ENCODE measurements around the gene PLAC9. TPM values are rescaled to one million over a fixed set of nuclear protein-coding genes. Genes with fewer than 3 reads are reported as not detected.
"Not testable (repeated sequence)": the region's sequence is repeated elsewhere in the genome, so short reads cannot be mapped to it uniquely, and the experiment has no call there.

The PLAC9 gene
- total RNA-seq (2014; rRNA removed; shearing (Covaris generic)), result 1.7 TPM in 1 of 2 replicates, not detected in the other

DNA sequence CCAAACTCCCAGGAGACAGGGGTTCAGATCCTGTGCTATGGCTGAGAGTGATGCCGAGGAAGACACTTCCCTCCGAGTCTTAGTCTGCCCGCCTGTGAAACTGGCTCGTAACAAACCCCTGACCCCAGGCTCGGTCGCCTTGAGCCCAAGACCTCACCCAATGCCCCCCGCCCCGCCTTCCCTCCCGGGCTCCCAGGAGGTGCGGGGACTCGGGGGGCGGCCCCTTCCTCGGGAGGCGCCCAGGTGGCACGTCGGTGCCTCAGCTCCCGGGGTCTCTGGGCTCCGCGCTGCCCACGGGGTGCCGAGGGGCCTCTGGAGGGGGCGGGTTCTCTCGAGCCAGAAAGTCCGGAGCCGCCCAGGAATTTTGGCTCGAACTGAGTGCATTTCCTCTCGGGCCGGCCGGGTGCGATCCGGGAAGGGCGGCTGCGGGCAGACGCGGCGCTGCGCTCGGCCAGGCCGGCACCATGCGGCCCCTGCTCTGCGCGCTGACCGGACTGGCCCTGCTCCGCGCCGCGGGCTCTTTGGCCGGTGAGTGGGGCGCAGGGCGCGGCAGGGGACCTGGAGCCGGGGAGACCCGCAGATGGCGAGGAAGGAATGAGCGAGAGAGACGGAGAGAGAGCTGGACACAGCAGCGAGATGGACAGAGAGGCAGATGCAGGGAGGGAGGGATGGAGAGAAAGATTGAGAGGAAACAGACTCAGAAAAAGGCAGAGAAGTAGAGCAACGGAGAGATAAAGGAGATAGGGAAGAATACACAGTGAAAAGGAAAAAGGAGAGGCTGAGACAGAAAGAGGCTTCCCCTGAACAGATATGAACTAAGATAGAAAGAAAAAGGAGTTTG lies at the start of gene PLAC9:
TSS of gene PLAC9 (plus strand) at position 432 of the 841 bp plus-strand sequence. CDS start at position 465, 33 bp downstream.
- no peak for DNase-seq (ENCODE audit: low spot score)
- in situ Hi-C loops (cut with HindIII; ENCODE audit: low sequenced_read_pairs), result no loop called here

- in situ Hi-C loops (cut with HindIII; ENCODE audit: low sequenced_read_pairs), result no loop called here
- no peak for DNase-seq (ENCODE audit: low spot score)
These were observed 42.4 kb upstream of the PLAC9 start for GRCh38 chr10:80090121-80090520.

DNA sequence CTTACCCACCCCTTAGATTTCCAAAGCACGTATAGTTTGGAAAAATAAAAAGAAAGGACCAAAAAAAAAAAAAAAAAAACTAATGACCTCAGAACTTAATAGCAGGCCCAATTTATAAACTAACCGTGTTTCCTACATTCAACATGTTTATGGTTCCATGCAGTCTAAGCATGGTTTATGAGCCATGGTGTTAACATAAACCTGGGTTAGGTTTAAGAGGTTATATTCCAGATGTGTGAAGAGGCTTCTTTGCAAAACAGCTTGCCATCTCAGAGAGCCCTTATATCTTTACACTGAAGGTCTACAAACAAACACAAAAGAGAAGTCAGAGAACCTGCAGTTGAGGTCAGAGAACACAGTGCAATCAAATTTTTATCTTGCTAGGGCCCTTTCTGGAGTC lies 38.3 kb upstream of the PLAC9 start:
- no peak for DNase-seq (ENCODE audit: low spot score)
- in situ Hi-C loops (cut with HindIII; ENCODE audit: low sequenced_read_pairs), result no loop called here

DNA sequence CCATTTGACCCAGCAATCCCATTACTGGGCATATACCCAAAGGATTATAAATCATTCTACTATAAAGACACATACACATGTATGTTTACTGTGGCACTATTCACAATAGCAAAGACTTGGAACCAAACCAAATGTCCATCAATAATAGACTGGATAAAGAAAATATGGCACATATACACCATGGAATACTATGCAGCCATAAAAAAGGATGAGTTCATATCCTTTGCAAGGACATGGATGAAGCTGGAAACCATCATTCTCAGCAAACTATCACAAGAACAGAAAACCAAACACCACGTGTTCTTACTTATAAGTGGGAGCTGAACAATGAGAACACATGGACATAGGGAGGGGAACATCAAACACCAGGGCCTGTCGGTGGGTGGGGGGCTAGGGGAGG lies 34.3 kb upstream of the PLAC9 start:
- DNase-seq (ENCODE audit: low spot score); in situ Hi-C loops (cut with HindIII; ENCODE audit: low sequenced_read_pairs): not testable (repeated sequence)

DNA sequence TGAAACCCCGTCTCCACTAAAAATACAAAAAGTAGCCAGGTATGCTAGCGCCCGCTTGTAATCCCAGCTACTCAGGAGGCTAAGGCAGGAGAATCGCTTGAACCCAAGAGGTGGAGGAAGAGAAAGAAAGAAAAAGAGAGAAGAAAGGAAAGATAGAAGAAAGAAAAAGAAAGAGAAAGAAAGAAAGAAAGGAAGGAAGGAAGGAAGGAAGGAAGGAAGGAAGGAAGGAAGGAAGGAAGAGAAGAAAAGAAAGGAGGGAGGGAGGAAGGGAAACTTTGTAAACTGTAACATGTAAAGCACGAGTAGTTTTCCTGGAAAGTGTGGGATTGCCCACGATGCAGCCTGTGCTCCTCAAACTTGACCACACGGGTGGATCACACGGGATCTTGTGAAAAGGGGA lies 33.2 kb upstream of the PLAC9 start:
- DNase-seq (ENCODE audit: low spot score); in situ Hi-C loops (cut with HindIII; ENCODE audit: low sequenced_read_pairs): not testable (repeated sequence)

- DNase-seq (ENCODE audit: low spot score), result no peak
- in situ Hi-C loops (cut with HindIII; ENCODE audit: low sequenced_read_pairs), result no loop called here
These were observed 32.4 kb upstream of the PLAC9 start for GRCh38 chr10:80100116-80100515.

DNA sequence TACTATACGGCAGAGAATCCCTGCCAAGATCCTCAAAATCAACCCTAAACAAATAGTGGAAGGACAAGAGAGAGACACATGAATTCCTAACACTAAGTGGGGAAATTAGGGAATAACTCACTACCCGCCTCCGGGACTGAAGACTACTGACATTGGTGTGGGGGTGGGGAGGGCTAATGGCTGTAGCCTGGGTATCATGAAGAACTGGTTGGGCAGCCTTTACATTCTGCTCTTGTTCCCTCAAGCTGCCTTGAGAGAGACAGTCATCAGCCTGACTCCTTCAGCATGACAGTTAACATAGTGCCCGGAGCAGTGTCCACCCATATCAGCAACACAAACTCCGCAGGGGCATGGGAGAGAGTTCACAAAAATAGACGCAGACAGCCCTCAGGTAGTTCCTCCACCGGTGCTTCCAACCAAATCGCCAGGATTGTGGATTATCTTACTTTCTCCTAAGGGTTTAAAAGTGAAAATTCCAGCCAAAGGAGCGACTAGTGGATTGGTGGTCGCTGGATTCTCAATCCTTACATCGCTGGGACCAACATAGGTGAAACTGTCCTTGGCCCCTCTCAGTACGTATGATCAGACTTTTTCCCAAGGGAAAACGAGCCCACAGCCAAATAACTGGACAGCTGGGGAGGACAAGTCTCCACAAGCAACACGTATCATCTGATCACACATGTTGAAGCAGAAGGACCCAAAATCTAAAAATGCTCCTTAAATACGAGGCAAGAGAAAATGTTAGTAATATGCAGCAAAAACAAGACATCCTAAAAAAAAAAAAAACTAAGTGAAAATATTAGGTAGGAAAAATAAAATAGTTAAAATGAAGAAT lies 31.5 kb upstream of the PLAC9 start:
- in situ Hi-C loops (cut with HindIII; ENCODE audit: low sequenced_read_pairs), result no loop called here

DNA sequence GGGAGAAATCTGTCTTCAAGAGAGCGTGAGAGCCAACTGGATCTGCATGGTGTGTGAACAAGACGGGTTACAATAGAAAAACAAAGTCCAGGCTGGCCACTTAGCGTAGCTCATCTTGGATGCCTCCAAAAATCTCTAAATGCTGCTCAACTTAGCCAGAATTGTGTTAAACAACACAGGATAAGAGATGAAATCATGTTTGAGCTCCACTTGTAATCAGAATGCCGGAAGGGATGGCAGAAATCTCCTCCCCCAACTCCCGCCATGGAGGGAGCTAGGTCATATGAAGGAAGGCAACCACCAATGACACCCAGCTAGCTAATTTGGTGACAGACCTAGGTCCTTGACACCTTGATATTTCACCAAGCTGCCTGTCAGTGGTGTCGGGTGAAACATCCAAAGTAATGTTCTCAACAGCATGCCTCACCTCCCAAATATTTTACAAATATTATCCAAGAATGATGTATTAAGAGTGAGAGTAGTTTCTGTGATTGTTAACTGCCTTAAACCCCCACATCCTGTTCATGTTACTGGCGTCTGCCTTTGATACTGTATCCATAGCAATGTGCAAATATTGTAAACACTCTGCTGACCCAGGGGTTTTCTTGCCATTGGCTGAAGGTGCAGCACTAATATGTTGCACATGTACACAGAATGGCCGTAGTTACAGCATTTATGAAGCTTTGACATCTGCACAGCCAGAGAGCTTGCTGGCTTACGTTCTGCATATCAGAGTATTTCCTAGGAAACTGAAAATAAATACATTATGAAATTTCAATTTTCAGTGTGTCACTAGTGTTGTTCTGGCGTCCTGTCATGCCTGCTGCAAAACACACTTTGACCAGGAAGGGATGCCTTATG lies 28.2 kb upstream of the PLAC9 start:
- in situ Hi-C loops (cut with HindIII; ENCODE audit: low sequenced_read_pairs), result no loop called here
- DNase-seq (ENCODE audit: low spot score), result no peak

More for the DNA sequence above, 31.5 kb upstream of the PLAC9 start:
- DNase-seq (ENCODE audit: low spot score), result no peak

DNA sequence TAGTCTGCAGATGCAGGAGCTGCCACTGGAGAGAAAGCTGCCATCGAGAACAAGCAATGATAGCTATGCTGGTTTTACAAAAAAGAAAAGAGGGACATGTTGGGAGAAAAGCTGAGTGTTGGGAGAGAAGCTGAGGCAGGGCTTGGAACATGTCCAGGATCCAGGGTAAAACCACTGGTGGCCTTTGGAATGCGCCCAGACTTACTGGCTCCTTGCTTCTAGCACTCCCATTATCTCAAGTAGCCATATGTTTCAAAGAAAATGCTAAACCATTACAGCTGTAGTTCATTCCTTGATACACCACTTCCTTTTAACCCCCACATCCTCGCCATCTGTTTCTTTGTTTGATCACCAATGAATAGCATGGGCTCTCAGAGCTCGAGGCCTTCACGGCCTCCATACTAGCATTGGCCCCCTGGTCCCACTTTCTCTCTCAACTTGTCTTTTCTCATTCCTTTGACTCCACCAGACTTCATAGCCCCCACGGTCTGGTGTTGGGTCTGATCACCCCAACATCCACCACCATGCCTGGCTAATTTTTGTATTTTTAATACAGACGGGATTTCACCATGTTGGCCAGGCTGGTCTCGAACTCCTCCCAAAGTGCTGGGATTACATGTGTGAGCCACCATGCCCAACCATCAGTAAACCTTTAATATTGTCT lies 23.8 kb upstream of the PLAC9 start:
- DNase-seq (ENCODE audit: low spot score), result no peak
- in situ Hi-C loops (cut with HindIII; ENCODE audit: low sequenced_read_pairs), result no loop called here

DNA sequence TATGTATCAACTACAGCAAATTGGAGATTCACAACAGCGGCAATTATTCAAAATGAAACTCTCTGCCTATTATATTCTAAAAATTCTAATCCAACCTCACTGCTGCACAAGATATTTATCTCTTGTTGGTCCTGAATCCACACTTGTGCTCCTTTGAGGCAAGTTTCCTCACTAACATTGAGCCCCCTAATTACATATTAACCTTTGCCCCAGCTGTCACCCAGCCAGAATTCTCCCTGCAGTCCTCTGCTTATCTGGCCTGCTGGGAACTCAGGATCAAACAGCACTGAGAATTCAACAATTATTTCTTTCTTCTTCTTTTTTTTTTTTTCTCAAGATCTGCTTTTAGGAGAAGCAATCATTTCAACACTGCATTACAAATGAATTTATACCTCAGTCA lies 21.5 kb upstream of the PLAC9 start:
- in situ Hi-C loops (cut with HindIII; ENCODE audit: low sequenced_read_pairs), result no loop called here
- DNase-seq (ENCODE audit: low spot score), result no peak

- in situ Hi-C loops (cut with HindIII; ENCODE audit: low sequenced_read_pairs), result no loop called here
- no peak for DNase-seq (ENCODE audit: low spot score)
These were observed 13.9 kb upstream of the PLAC9 start for GRCh38 chr10:80118669-80119068.

DNA sequence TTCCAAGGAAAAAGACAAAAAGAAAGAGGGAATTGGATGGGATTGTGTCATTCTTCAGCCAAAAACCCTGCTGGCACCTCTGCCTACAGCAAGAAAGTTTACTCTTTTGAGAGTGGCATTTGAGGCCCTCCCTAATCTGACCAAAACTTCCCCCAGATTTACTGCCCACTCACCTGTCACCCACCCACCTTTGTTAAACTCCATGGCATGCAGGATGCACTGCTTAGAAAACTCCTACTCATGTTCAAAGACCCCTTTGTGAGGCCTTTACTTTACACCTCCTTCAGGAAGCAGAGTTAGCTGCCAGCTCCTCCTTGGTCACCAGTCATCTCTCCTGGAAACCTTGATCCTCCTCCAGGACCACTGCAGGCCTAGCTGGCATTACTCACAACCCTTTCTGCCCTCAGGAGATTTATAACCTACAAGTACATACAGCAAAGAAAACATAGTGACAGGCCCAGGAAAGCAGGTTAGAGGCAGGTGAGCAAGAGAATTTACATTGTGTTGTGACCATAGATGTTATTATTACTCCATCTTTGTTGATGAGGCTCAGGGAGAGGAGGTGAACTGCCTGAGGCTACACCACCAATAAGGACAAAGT lies 10.3 kb upstream of the PLAC9 start:
- no peak for DNase-seq (ENCODE audit: low spot score)
- in situ Hi-C loops (cut with HindIII; ENCODE audit: low sequenced_read_pairs), result no loop called here

DNA sequence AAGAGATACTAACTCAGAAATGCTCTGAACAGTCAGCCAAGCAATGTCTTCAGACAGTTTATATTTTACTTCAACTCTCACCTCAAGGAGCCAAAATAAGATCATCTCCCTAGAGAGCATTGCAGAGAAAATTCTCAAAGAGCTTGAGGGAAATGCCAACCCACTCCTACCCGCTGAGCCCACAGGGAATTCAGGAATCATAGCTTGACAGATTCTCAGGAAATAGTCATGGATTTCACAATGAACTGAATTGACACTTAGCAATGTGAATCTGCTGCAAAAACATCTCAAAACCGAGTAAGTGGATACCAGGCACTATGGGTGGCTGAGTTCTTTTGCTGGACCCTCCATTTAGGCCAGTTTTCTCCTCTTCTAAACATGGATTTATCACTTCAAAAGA lies 9.8 kb upstream of the PLAC9 start:
- DNase-seq (ENCODE audit: low spot score), result no peak
- in situ Hi-C loops (cut with HindIII; ENCODE audit: low sequenced_read_pairs), result no loop called here

GRCh38 chr10:80126876-80127275 lies 5.7 kb upstream of the PLAC9 start:
- DNase-seq (ENCODE audit: low spot score), result no peak
- in situ Hi-C loops (cut with HindIII; ENCODE audit: low sequenced_read_pairs), result no loop called here

DNA sequence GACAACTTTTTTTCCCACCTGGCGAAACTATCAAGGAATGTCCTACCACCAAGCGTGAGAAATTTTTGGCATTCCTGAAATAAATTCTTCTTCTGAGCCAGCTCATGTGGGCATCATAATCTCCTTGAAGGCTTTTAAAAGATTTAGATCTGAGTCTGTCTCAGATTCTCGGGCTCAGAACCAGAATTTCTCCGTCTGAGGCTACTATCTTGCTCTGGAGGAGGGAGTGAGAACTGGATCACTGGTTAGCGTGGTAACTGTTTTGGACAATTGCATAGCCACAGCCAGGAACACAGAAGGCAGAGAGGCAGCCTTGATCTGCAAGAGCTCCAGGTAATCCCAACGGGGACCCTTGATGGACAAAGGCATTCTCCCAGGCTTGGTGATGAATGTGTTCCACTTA lies 1.0 kb upstream of the PLAC9 start:
- DNase-seq (ENCODE audit: low spot score), result no peak
- in situ Hi-C loops (cut with HindIII; ENCODE audit: low sequenced_read_pairs), result no loop called here

GRCh38 chr10:80133206-80133605 lies 676 bp downstream of the PLAC9 start:
- in situ Hi-C loops (cut with HindIII; ENCODE audit: low sequenced_read_pairs), result no loop called here
- no peak for DNase-seq (ENCODE audit: low spot score)

- in situ Hi-C loops (cut with HindIII; ENCODE audit: low sequenced_read_pairs), result not testable (repeated sequence)
These were observed 1.2 kb downstream of the PLAC9 start for GRCh38 chr10:80133687-80134086.

DNA sequence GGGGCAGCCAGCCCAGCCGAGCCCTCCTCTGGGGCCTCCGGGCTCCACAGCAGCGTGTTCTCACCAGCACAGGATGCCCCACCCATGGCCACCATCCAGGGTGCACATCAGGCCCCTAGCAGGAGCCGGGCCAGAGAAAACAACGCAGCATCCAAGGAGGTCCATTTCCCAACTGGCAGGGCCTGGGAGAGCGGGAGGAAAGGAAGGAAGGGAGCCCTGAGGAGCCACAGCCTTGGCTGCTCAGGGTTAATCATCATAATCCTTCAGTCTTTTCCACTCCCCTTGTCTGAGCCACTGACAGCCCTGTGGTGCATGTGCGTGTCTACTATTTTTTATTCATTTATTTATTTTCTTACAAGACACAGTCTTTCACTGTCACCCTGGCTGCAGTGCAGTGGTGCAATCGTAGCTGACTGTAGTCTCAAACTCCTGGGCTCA lies 3.6 kb downstream of the PLAC9 start:
- in situ Hi-C loops (cut with HindIII; ENCODE audit: low sequenced_read_pairs), result no loop called here
- no peak for DNase-seq (ENCODE audit: low spot score)

More at GRCh38 chr10:80133687-80134086, 1.2 kb downstream of the PLAC9 start:
- not testable (repeated sequence) for DNase-seq (ENCODE audit: low spot score)
